Measurements from ENCODE around the gene FAM24A.
A peak's percentile ranks its signal among the peaks of the same experiment; 100 is the strongest.
"Not testable (repeated sequence)": the region's sequence is repeated elsewhere in the genome, so short reads cannot be mapped to it uniquely, and the experiment has no call there.

The FAM24A gene, protein sequence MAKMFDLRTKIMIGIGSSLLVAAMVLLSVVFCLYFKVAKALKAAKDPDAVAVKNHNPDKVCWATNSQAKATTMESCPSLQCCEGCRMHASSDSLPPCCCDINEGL

DNA sequence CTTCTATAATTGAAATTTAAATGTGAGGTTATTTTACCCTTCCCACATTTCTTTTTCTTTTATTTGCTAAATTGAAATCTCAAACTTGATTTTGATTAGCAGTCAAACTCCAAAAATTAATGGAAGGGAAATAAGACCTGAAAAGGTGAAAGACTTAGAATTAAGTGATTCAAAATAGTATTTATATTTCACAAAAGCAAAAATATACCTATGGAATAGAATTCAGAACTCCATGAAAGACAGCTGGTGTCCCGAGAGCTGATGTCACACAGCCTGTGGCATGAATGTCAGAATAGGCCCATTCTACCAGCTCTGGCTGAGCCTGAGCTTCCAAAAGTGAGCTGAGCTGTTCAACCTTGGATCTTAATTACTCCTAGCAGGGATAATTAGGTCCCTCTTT lies at the start of gene FAM24A:
FAM24A (plus strand) TSS at position 301 of the 400 bp plus-strand sequence. CDS start 1,025 bp downstream, outside the sequence.
- no peak for FAIRE-seq

DNA sequence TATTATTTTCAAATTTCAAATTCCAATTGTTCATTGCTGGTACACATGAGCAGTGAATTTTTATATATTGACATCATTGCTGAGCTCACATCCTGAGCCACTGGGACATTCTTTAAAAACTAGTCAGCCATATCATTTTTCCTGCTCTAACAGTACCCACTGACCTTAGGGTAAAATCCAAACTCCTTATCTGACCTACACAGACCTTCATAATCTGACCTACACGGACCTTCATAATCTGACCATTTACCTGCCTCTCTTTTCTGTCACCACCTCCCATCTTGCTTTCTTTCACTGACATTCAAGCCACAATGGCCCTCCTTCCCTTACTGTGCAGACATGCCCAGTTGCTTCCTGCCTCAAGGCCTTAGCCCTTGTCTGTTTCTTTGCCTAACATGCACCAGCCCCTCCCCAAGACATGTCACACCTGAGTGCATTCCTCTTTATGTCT lies 48.7 kb upstream of the FAM24A start:
- no peak for FAIRE-seq

DNA sequence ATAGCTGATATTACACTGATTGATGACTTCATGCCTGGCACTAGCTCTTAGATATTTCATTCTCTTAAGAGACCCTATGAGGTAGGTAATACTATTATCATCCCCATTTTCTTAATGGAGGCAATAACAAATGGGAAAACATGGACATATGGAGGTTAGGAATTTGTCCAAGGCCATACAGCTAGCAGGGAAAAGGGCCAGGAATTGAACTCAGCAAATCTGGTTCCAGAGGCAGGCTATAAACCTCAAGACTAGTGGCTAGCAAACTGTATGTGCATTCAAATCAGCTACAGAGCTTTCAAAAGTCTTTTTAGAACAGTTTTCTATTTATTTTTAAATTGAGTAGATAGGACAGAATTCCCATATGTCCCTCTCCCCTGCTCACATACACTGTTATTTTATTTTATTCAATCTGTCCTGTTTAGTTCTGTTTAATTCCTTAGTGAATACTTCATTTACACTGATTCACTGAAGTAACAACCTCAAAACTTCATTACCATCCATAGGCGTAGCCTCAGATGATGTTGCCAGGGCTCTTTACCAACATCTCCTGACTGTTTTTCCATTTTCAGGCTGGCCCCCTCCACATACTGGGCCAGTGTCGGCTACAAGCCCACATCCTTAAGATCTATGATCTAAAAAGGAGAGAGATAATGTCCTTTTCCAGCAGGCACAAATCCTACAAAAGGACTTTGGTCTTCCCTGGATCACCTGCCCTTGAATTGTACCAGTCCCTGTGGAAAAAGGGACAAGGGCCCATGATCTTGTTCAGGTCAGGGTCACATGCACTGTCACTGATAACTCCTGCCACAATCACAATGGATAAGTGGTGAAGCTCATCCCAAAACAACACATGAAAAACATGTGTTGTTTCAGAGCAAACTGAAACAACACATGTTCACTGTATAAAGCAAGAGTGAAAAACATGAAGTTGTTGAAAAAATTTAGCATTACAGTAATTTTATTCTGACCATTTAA lies 46.9 kb upstream of the FAM24A start:
- FAIRE-seq, result no peak

DNA sequence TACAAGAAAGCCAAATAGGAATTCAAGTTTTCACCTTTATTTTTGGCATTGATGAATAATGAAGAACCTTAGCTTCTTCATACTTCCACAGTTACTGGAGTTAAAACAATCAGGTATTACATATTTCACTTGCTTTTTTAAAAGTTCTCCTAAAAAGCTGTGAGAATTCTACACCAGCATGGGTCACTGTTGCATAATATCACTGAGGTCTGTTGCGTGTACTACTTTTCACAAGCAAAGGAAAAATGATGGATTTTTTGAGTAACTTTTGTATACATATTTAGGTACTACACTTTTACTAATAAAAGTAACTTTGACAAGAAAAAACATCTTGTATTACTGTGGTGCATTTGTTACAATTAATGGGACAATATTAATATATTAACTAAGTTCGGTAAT lies 46.2 kb upstream of the FAM24A start:
- FAIRE-seq, result no peak

DNA sequence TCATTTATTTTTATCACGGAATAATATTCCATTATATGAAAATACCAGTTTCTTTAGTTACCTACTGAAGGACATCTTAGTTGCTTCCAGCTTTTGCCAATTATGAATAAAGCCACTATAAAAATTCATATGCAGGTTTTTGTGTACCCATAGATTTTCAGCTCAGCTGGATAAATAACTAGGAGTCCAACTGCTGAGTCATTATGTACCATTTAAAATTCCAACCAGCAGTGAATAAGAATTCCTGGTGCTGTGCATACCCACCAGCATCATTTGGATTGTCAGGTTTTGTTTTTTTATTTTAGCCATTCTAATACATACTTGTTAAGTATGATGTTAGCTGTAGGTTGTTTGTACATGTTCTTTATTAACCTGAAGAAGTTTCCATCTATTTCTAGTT lies 45.5 kb upstream of the FAM24A start:
- no peak for FAIRE-seq

- FAIRE-seq, result not testable (repeated sequence)
Measured at GRCh38 chr10:122866757-122867482, 43.5 kb upstream of the FAM24A start.

- FAIRE-seq, result not testable (repeated sequence)
Measured at GRCh38 chr10:122868768-122869167, 41.6 kb upstream of the FAM24A start.

GRCh38 chr10:122871947-122872346 lies 38.5 kb upstream of the FAM24A start:
- FAIRE-seq, result not testable (repeated sequence)

GRCh38 chr10:122875843-122876466 lies 34.5 kb upstream of the FAM24A start:
- FAIRE-seq, result no peak

DNA sequence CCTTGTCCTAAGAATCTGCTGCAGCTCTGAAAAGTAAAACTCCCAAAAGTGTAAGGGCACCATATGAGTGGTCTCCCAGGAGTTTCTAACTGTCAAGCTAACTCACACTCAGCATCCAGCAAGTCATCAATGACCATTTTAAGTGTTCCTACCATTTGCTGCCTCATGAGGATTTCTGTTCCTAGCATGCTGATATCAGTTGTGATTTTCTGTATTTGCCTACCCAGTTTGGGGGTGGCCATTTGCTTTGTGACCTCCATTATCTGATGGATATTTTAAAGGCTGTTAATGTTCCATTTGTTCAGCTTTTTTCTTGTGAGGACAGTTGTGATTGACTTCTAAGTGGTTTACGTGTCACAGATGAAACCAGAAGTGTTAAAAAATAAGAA lies 33.9 kb upstream of the FAM24A start:
- FAIRE-seq, result no peak

DNA sequence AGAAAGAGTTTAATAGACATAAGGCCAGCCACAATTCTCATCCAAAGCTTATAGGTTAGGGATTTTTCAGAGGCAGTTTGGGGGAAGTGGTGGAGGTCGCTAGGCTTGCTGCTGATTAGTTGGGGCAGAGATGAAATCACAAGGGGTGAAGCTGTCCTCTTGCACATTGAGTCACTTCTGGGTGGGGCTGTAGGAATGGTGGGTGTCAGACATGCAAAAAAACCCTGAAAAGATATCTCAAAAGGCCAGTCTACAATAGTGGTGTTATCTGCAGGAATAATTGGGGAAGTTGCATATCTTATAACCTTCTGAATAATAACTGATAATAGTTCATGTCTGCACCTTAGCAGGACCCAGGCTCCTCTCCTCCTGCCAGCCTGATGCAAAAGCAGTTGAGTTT lies 33.1 kb upstream of the FAM24A start:
- FAIRE-seq, result no peak

GRCh38 chr10:122878799-122879338 lies 31.5 kb upstream of the FAM24A start:
- no peak for FAIRE-seq

GRCh38 chr10:122879339-122880273 lies 30.8 kb upstream of the FAM24A start, which contains the start of gene FAM24B:
Gene FAM24B (minus strand): TSS chr10:122879581. CDS start chr10:122850515, 29,066 bp downstream.
- peak; percentile 92 for FAIRE-seq

- no peak for FAIRE-seq
Measured at GRCh38 chr10:122882766-122883165, 27.6 kb upstream of the FAM24A start.

DNA sequence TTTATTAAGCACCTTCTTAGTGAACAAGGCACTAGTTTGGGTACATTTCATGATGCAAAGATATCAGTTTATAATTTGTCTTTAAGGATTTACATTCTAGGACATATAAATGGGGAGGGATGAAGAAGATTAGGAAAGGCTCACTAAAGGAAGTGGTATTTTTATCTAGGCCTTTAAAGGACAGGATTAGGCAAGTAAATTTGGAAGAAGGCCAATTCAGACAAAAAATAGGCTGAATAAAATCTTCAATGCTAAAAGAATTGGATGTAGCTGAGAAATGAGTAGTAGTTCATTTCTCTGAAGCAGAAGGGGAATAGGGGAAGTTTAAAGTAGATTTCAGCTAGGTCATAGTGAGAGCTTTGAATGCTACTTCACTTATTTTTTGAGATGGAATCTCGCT lies 26.2 kb upstream of the FAM24A start:
- FAIRE-seq, result no peak

- FAIRE-seq, result no peak
Measured at GRCh38 chr10:122894261-122894944, 16.0 kb upstream of the FAM24A start.

- FAIRE-seq, result not testable (repeated sequence)
Measured at GRCh38 chr10:122903861-122904260, 6.5 kb upstream of the FAM24A start.

DNA sequence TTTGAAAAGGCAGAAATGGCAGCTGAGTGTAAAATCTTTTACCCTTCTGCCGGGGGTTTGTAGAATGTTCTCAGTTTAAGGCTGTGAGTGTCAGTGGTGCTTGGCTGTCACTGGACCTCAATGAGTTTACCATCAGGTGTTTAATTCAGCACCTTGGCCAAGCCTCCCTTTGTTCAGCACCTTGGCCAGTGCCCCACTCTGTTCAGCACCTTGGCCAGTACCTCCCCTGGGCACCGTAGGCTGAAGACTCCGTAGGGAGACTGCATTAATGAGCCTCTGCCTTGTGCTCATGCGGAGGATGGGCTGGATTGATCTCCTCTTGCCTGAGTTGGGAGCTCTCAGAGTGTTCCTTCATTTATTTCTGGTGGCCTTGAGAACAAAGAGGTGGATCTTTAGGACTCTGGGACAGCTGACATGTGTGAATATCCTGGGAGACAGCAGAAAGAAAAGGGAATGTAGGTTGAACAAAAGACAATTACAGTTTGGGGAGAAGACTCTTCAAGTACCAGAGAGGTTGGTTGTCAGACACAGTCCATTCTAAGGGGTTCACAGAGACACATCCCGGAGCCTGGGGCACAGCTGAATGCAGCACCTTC lies 1.6 kb downstream of the FAM24A start:
- no peak for FAIRE-seq

DNA sequence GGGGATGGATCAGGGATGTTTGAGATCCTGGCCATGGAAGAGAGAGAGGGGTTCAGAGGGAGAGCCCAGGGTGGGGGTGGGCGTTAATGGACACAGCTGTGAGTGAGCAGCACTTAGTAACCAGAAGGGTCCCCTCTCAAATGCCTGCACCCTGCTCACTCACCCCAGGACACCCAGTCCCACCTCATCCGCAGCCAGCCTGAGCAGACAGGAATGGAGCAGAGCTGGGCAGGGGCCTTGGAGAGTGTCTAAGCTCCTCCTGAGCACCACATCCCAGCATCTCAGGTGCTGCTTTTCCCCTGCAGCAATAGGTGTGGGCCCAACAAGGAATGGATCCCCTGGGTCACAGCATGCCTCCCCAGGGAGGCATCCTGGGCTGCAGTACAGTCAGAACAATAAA lies 5.3 kb downstream of the FAM24A start:
- no peak for FAIRE-seq

GRCh38 chr10:122930140-122930539 lies 19.7 kb downstream of the FAM24A start:
- no peak for FAIRE-seq

All from G401.6 (cell line).